Measurements from ENCODE around the gene AIFM3.
"Not testable (repeated sequence)": the region's sequence is repeated elsewhere in the genome, so short reads cannot be mapped to it uniquely, and the experiment has no call there.

Gene AIFM3

DNA sequence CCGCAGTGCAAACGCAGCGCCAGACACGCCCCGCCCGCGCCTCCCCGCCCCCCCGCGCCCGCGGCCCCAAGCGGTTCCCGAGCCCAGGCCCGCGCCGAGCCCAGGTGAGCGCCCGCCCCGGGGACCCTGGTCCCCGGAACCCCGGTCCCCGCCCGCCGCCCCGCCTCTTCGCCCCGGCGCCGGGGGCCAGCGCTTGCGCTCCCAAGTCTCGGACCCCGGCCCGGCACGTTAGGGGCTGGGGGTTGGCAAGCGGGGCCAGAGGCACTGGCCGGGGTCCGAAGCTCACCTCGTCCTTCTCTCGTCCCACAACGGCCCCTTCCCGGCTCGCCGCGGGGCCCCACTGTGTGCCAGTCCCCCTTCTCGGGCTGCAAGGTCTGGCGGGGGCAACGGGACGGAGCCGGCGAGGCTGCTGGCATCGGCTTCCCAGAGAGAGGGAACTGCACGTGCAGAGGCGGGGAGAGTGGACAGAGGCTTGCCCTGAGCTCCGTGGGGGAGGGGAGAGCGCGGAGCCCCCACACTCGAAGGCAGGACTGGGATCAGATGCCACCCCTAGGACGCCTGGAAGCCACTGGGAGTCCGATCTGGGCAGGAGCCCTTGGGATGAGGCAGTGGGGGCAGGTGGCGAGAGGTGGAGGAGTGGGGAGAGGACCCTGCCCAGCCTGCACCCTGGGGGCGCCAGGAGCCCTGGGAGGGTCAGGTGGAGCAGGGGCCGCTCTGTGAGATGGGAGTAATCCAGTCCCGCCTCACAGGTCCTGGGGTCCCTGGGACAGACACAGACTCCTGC is 1.8 kb upstream of the AIFM3 start:
- H3K27ac Mint-ChIP-seq: no peak overlapping the region
- peaks cover 16% of the 10 kb centered on the region for H3K4me1 Mint-ChIP-seq
- no peaks in the 10 kb centered on the region for H3K9me3 Mint-ChIP-seq
- peak overlapping the region; percentile 54 for H3K4me3 Mint-ChIP-seq
- H3K36me3 Mint-ChIP-seq (ENCODE audit: low read depth): no peaks in the 10 kb centered on the region
- peaks cover 60% of the 10 kb centered on the region for H3K27me3 Mint-ChIP-seq (ENCODE audit: low read depth, poor library complexity)
- DNase-seq: peak; percentile 46
- TF ChIP-seq, protein P1, sequence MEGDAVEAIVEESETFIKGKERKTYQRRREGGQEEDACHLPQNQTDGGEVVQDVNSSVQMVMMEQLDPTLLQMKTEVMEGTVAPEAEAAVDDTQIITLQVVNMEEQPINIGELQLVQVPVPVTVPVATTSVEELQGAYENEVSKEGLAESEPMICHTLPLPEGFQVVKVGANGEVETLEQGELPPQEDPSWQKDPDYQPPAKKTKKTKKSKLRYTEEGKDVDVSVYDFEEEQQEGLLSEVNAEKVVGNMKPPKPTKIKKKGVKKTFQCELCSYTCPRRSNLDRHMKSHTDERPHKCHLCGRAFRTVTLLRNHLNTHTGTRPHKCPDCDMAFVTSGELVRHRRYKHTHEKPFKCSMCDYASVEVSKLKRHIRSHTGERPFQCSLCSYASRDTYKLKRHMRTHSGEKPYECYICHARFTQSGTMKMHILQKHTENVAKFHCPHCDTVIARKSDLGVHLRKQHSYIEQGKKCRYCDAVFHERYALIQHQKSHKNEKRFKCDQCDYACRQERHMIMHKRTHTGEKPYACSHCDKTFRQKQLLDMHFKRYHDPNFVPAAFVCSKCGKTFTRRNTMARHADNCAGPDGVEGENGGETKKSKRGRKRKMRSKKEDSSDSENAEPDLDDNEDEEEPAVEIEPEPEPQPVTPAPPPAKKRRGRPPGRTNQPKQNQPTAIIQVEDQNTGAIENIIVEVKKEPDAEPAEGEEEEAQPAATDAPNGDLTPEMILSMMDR (IDR thresholded peaks at IDR 0.05): no peak

DNA sequence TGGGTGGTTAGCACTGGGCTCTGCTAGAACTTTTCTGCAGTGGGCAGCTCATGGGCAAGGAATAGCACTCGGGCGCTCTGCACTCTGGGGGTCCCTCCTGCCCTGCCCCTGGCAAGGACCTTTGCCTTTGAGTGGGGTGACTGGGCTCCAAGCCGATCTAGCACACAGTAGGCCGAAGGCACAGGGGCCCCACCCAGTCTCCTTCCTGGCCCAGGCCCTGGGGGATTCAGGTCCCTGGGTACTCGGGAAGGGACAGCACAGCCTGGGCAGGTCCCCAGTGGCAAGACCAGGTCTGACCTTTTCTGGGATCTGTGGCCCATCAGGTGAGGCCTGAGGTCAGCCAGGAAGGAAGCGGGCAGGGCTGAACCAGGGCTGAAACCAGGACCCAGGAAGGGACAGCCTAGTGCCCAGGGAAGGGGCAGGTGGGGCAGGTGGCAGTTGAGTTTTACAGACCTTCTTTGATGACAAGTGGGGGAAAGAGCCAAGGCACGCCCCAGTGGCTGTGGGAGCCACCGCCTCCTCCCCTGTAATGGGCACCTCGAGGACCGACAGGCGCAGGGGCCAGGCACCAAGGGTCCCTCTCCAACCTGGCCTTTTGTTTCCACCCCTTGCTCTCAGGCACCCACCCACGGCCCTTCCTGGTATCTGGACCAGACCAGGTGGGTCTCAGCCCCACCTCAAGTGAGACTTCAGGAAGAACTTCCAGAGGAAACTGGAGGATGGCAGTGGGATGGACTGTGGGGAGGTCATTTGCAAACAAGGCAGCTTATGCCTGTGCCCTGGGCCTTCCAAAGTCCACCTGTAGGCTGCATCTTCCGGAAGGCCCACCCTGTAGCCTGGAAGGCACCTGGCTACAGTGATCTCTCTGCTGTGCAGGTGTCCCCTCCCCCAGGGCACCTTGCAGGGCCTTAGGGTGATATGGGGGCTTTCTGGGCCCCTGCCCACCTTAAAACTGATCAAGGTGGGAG is 883 bp upstream of the AIFM3 start:
- no peak overlapping the region for H3K27ac Mint-ChIP-seq
- no peaks in the 10 kb centered on the region for H3K36me3 Mint-ChIP-seq (ENCODE audit: low read depth)
- TF ChIP-seq, protein P1 (IDR thresholded peaks at IDR 0.05): no peak
- no peak overlapping the region for H3K4me3 Mint-ChIP-seq
- no peaks in the 10 kb centered on the region for H3K9me3 Mint-ChIP-seq
- H3K4me1 Mint-ChIP-seq: peaks cover 22% of the 10 kb centered on the region
- peaks cover 57% of the 10 kb centered on the region for H3K27me3 Mint-ChIP-seq (ENCODE audit: low read depth, poor library complexity)
- DNase-seq: no peak

DNA sequence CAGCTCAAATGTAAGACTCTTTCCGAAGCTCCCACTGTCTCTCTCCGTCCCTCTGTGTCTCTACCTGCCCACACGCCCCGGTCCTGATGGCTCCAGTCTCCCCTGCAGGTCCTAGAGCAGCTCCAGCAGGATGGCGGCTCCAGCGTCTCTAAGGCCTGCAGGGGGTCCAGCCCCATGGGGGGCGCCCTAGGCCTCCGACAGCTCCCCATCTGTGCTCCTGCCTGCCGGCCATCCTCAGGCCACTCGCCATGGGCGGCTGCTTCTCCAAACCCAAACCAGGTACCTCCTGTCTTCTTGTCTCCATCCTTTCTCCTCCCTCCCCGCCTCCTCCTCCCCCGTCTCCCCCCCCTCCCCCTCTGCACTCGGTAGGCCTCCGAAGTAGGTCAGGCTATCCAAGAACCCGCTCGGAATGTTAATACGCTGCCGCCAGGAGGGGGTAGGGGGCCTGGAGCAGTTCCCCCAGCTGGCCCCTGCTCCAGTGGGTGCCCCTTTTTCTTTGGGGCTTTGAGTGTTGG is 699 bp downstream of the AIFM3 start:
- H3K9me3 Mint-ChIP-seq: no peaks in the 10 kb centered on the region
- H3K4me1 Mint-ChIP-seq: peaks cover 38% of the 10 kb centered on the region
- H3K27ac Mint-ChIP-seq: no peak overlapping the region
- no peaks in the 10 kb centered on the region for H3K36me3 Mint-ChIP-seq (ENCODE audit: low read depth)
- peak; percentile 20 for DNase-seq
- no peak overlapping the region for H3K4me3 Mint-ChIP-seq
- peaks cover 49% of the 10 kb centered on the region for H3K27me3 Mint-ChIP-seq (ENCODE audit: low read depth, poor library complexity)
- TF ChIP-seq, protein P1 (IDR thresholded peaks at IDR 0.05): no peak

DNA sequence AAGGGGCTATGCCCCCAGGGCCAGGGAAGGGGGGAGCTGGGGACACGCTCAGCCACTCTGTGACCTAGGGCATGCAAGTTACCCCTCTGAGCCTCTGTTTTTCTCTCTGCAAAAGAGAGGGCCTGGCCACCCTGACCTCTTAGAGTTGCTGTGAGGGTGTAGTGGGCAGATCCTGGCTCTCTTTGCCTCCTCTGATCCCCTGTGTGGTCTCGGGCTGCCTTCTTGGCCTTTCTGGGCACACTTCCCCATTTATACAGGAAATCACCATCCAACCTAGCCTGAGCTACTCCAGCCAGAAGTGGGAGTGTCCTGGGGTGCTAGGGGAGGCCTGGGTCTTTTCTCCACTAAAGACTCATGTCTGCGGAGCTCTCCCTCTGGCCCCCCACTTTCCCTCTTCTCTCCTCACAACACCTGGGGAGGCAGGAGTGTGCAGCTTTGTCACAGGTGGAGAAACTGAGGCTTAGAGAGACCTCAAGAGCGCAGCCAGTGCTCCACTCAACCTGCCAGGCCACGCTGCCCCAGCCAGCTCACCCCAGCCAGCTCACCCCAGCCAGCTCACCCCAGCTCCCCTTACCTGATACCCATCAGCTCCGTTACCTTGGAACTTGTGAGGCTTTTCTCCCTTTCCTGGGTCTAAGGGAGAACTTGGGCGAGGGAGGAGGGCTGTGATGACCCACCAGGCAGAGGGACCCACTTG is 1.4 kb downstream of the AIFM3 start:
- H3K27ac Mint-ChIP-seq: no peak overlapping the region
- peaks cover 43% of the 10 kb centered on the region for H3K27me3 Mint-ChIP-seq (ENCODE audit: low read depth, poor library complexity)
- H3K9me3 Mint-ChIP-seq: no peaks in the 10 kb centered on the region

DNA sequence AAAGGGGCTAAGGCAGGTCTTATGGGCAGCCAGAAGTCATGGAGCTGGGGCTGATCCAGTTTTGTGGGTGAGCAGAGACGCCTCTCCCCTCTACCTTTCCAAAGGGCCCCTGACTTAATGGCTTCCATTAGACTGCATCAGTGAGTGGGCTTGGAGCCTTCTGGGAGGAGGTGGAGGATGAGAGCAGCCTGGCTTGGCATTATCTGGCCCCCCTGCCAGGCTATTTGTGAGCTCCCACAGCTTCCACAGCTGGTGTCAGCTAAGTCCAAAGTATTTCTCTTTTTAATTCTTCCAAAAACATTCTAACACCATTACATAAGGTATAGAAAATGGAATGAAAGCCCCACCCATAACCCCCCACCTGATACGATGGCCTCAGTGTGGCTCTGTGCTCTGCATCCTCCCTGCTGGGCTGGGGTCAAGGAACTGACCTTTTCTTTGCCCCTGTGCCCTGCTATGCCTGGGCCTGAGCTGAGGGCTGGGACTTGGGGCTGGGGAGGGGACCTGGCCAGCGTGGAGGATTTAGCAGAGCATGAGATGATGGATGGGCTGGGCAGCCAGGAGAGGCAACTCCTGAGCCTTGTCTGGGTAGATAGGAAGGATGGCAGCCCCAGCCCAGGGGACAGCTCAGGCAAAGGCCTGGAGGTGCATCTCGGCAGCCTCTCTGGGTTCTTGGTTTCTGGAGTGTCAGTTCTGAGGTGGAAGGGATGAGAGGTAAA is 4.0 kb downstream of the AIFM3 start:
- Mint-ChIP-seq H3K36me3 (ENCODE audit: low read depth) (no peaks in the 10 kb centered on the region), H3K27ac (no peak overlapping the region), H3K9me3 (no peaks in the 10 kb centered on the region), H3K27me3 (ENCODE audit: low read depth, poor library complexity) (peaks cover 30% of the 10 kb centered on the region), H3K4me1 (peaks cover 32% of the 10 kb centered on the region), H3K4me3 (no peak overlapping the region)
- TF ChIP-seq, protein P1 (IDR thresholded peaks at IDR 0.05): no peak
- DNase-seq: peak; percentile 53

More for the DNA sequence above, 1.4 kb downstream of the AIFM3 start:
- Mint-ChIP-seq H3K4me3 (no peak overlapping the region), H3K4me1 (peaks cover 38% of the 10 kb centered on the region), H3K36me3 (ENCODE audit: low read depth) (no peaks in the 10 kb centered on the region)
- DNase-seq: no peak
- TF ChIP-seq, protein P1 (IDR thresholded peaks at IDR 0.05): no peak

DNA sequence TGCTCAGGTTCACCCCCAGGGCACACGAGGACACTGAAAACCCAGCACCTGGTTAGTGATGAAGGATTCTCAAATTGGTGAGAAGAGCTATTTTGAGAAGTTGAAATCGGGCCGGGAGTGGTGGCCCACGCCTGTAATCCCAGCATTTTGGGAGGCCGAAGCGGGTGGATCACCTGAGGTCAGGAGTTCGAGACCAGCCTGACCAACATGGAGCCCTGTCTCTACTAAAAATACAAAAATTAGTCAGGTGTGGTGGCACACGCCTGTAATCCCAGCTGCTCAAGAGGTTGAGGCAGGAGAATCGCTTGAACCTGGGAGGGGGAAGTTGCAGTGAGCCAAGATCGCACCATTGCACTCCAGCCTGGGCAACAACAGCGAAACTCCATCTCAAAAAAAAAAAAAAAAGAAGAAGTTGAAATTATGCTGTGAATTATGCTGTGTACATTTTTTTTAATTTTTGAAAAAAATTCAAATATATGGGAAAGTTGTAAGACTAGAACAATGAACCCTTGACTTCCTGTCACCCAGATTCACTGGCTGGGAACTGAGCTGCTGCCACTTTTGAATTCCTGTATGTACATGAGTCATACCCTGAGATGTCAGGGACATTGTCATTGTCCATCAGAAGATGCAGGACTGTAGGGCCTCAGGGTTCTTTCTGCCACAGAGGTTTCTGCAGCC is 5.1 kb downstream of the AIFM3 start:
- not testable (repeated sequence) for H3K27ac Mint-ChIP-seq; DNase-seq; H3K36me3 Mint-ChIP-seq (ENCODE audit: low read depth); H3K9me3 Mint-ChIP-seq; H3K4me3 Mint-ChIP-seq
- H3K27me3 Mint-ChIP-seq (ENCODE audit: low read depth, poor library complexity): peaks cover 31% of the 10 kb centered on the region
- H3K4me1 Mint-ChIP-seq: peaks cover 32% of the 10 kb centered on the region
